HepG2 (cell line): Measurements from ENCODE around the gene RNF10. TPM values are rescaled to one million over a fixed set of nuclear protein-coding genes. Genes with fewer than 3 reads are reported as not detected.

Experiments
- CAMTA2 ChIP-seq: sonication (generic); formaldehyde crosslinking; IDR thresholded peaks from 2 replicates; pipeline ENCODE4 v1.4.0; 2020; ENCODE audit warnings: mild to moderate bottlenecking, missing genetic modification reagents, borderline replicate concordance
- EHMT2 ChIP-seq: fragments of 200-600 bp; sonication (generic); IDR thresholded peaks from 2 replicates; pipeline ENCODE4 v1.7.0; 2017; ENCODE audit warnings: antibody characterized with exemption, low read depth, low read length, borderline replicate concordance
- FOXA1 ChIP-seq, 2 experiments: fragments of 450-650 bp in 1 of 2; sonication (generic) in 1 of 2; formaldehyde crosslinking in 1 of 2; IDR thresholded peaks; 2 replicates each; pipeline versions ENCODE4 v1.4.0 to v1.6.1; 2016 to 2020; ENCODE audit warnings: missing genetic modification reagents in 1 of 2
- HMG20A ChIP-seq: IDR thresholded peaks from 2 replicates; pipeline ENCODE4 v1.6.1; 2016; ENCODE audit warnings: borderline replicate concordance
- ISX ChIP-seq: sonication (generic); formaldehyde crosslinking; conservative IDR thresholded peaks from 2 replicates; pipeline ENCODE4 v1.5.0; 2020; ENCODE audit warnings: missing genetic modification reagents
- KLF9 ChIP-seq: IDR thresholded peaks from 2 replicates; pipeline ENCODE4 v1.6.1; 2016; ENCODE audit warnings: low read depth
- MAFK ChIP-seq, 2 experiments: IDR thresholded peaks in 1 of 2; conservative IDR thresholded peaks in 1 of 2; 2 replicates each; pipeline ENCODE4 v1.6.1; 2011; ENCODE audit warnings: improper control_type of control experiment in 2 of 2, low read length in 2 of 2
- NPAS2 ChIP-seq: sonication (generic); formaldehyde crosslinking; IDR thresholded peaks from 2 replicates; pipeline ENCODE4 v1.8.0; 2022; ENCODE audit warnings: mild to moderate bottlenecking, missing genetic modification reagents, borderline replicate concordance
- RBFOX2 ChIP-seq: fragments of 200-400 bp; formaldehyde crosslinking; IDR thresholded peaks from 2 replicates; pipeline ENCODE4 v1.6.1; 2017; ENCODE audit warnings: low read depth, mild to moderate bottlenecking, low read length
- SMAD9 ChIP-seq: sonication (generic); formaldehyde crosslinking; IDR thresholded peaks from 2 replicates; pipeline ENCODE4 v1.5.1; 2020; ENCODE audit warnings: mild to moderate bottlenecking, missing genetic modification reagents
- SP4 ChIP-seq: sonication (generic); formaldehyde crosslinking; IDR thresholded peaks from 2 replicates; pipeline ENCODE4 v1.8.1; 2023; ENCODE audit warnings: mild to moderate bottlenecking, missing genetic modification reagents
- STAG1 ChIP-seq: sonication (generic); formaldehyde crosslinking; IDR thresholded peaks from 2 replicates; pipeline ENCODE4 v1.4.0; 2020; ENCODE audit warnings: missing genetic modification reagents
- ZFP90 ChIP-seq: sonication (generic); formaldehyde crosslinking; IDR thresholded peaks from 2 replicates; pipeline ENCODE4 v1.8.0; 2022; ENCODE audit warnings: missing genetic modification reagents, mild to moderate bottlenecking, inconsistent platforms, borderline replicate concordance
- ZNF343 ChIP-seq: sonication (generic); formaldehyde crosslinking; IDR thresholded peaks from 2 replicates; pipeline ENCODE4 v1.4.0; 2020; ENCODE audit warnings: mild to moderate bottlenecking, missing genetic modification reagents
- ZNF577 ChIP-seq: sonication (generic); formaldehyde crosslinking; IDR thresholded peaks from 2 replicates; pipeline ENCODE4 v1.4.0; 2020; ENCODE audit warnings: mild to moderate bottlenecking, low read depth, missing genetic modification reagents, borderline replicate concordance
- ZNF883 ChIP-seq: sonication (generic); formaldehyde crosslinking; IDR thresholded peaks from 2 replicates; pipeline ENCODE4 v1.5.1; 2020; ENCODE audit warnings: mild to moderate bottlenecking, missing genetic modification reagents; ENCODE audit errors: not compliant biosample characterization
- ZSCAN22 ChIP-seq: sonication (generic); formaldehyde crosslinking; IDR thresholded peaks from 2 replicates; pipeline ENCODE4 v1.4.0; 2020; ENCODE audit warnings: mild to moderate bottlenecking, missing genetic modification reagents
- polyA plus RNA-seq, 8 experiments: library from polyadenylated mRNA; depleted of rRNA in 3 of 8; stranded (reverse) in 7 of 8; unstranded in 1 of 8; fragments of >200 nt; fragmentation: Illumina TruSeq in 4 of 8; extraction: Trizol in 4 of 8; gene quantifications; 2 replicates each; pipeline versions ENCODE4 v1.2.1 to v1.2.3, GENCODE V29; 2011 to 2016; ENCODE audit warnings: low read depth in 4 of 8, missing spikeins in 1 of 8, mixed read lengths in 1 of 8; ENCODE audit not compliant: insufficient read depth in 1 of 8
- total RNA-seq, 5 experiments: library from RNA; depleted of rRNA; stranded (reverse); fragments of >200 nt; fragmentation: Illumina TruSeq; extraction: Trizol; gene quantifications; 2 replicates each; pipeline ENCODE4 v1.2.3, GENCODE V29; 2016; ENCODE audit warnings: low read depth in 1 of 5
- TF ChIP-seq, protein P1 (sequence below): sonication (generic); formaldehyde crosslinking; IDR thresholded peaks from 2 replicates; pipeline ENCODE4 v1.5.0; 2020; ENCODE audit warnings: missing genetic modification reagents
- TF ChIP-seq, protein P2 (sequence below): sonication (generic); formaldehyde crosslinking; IDR thresholded peaks from 2 replicates; pipeline ENCODE4 v1.5.0; 2020; ENCODE audit warnings: missing genetic modification reagents
- TF ChIP-seq, protein P3 (sequence below): sonication (generic); formaldehyde crosslinking; IDR thresholded peaks from 2 replicates; pipeline ENCODE4 v1.5.1; 2020; ENCODE audit warnings: missing genetic modification reagents, mild to moderate bottlenecking, borderline replicate concordance
- TF ChIP-seq, protein P4 (sequence below): sonication (generic); formaldehyde crosslinking; IDR thresholded peaks from 2 replicates; pipeline ENCODE4 v1.4.0; 2020; ENCODE audit warnings: missing genetic modification reagents
- TF ChIP-seq, protein P5 (sequence below): sonication (generic); formaldehyde crosslinking; IDR thresholded peaks from 2 replicates; pipeline ENCODE4 v1.8.0; 2022; ENCODE audit warnings: mild to moderate bottlenecking, missing genetic modification reagents, moderate library complexity

The RNF10 gene
- total and polyA plus RNA-seq, 2 of the 13 experiments (the other 11 are each of a cell fraction or from before 2014, with no cell fraction given), result 62.5 to 88.0 TPM

DNA sequence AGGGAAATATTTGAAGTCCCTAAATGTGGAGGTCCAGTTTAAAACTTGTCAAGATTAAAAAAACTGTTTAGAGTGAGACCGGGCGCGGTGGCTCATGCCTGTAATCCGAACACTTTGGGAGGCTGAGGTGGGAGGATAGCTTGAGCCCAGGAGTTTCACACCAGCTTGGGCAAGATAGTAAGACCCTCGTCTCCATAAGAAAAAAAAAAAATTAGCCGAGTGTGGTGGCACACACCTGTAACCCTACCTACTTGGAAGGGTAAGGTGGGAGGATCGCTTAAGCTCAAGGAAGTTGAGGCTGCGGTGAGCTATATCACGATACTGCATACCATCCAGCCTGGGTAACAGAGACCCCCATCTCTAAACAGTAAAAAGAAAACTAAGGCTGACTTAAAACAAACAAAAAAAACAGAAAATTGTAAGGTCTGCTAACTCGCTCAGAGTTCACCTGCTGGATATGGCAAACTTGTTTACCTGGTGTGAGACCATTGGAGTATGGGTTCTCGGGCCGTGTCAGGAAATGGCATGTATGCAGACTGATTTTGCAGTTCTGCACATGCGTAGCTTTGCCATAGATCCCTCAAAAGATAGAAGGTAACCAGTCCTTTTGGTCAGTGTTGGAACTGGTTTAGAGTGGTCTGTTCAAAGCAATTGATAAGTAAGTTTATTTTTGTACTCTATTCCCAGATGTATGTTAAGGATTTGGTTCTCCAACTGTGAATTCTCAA lies 2.1 kb downstream of the RNF10 start (continued):
- TF ChIP-seq, protein P1, sequence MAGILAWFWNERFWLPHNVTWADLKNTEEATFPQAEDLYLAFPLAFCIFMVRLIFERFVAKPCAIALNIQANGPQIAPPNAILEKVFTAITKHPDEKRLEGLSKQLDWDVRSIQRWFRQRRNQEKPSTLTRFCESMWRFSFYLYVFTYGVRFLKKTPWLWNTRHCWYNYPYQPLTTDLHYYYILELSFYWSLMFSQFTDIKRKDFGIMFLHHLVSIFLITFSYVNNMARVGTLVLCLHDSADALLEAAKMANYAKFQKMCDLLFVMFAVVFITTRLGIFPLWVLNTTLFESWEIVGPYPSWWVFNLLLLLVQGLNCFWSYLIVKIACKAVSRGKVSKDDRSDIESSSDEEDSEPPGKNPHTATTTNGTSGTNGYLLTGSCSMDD (CRISPR knock-in tag), result no peak
- TF ChIP-seq RBFOX2 (no peak), ZSCAN22 (CRISPR knock-in tag) (no peak), ZNF343 (no peak), SMAD9 (CRISPR knock-in tag) (no peak), ZNF883 (CRISPR knock-in tag) (no peak), KLF9 (no peak), ISX (no peak), STAG1 (no peak), ZFP90 (CRISPR knock-in tag) (no peak), NPAS2 (CRISPR knock-in tag) (no peak), FOXA1 (IDR thresholded peaks at IDR 0.05) (no peak), FOXA1 (CRISPR knock-in tag; IDR thresholded peaks at IDR 0.05) (0 out of 2 replicates have a peak, but pooled peaks have one; percentile 15), HMG20A (CRISPR knock-in tag) (no peak), CAMTA2 (CRISPR knock-in tag) (no peak), MAFK (conservative IDR thresholded peaks at IDR 0.05 in 1 of 2, IDR thresholded peaks at IDR 0.05 in 1 of 2; ENCODE audit: low read length in 2 of 2) (no peak), EHMT2 (no peak), ZNF577 (CRISPR knock-in tag) (no peak), SP4 (CRISPR knock-in tag) (no peak)
- TF ChIP-seq, protein P2, sequence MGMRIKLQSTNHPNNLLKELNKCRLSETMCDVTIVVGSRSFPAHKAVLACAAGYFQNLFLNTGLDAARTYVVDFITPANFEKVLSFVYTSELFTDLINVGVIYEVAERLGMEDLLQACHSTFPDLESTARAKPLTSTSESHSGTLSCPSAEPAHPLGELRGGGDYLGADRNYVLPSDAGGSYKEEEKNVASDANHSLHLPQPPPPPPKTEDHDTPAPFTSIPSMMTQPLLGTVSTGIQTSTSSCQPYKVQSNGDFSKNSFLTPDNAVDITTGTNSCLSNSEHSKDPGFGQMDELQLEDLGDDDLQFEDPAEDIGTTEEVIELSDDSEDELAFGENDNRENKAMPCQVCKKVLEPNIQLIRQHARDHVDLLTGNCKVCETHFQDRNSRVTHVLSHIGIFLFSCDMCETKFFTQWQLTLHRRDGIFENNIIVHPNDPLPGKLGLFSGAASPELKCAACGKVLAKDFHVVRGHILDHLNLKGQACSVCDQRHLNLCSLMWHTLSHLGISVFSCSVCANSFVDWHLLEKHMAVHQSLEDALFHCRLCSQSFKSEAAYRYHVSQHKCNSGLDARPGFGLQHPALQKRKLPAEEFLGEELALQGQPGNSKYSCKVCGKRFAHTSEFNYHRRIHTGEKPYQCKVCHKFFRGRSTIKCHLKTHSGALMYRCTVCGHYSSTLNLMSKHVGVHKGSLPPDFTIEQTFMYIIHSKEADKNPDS, result no peak
- TF ChIP-seq, protein P3, sequence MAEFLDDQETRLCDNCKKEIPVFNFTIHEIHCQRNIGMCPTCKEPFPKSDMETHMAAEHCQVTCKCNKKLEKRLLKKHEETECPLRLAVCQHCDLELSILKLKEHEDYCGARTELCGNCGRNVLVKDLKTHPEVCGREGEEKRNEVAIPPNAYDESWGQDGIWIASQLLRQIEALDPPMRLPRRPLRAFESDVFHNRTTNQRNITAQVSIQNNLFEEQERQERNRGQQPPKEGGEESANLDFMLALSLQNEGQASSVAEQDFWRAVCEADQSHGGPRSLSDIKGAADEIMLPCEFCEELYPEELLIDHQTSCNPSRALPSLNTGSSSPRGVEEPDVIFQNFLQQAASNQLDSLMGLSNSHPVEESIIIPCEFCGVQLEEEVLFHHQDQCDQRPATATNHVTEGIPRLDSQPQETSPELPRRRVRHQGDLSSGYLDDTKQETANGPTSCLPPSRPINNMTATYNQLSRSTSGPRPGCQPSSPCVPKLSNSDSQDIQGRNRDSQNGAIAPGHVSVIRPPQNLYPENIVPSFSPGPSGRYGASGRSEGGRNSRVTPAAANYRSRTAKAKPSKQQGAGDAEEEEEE (CRISPR knock-in tag), result no peak
- TF ChIP-seq, protein P4, sequence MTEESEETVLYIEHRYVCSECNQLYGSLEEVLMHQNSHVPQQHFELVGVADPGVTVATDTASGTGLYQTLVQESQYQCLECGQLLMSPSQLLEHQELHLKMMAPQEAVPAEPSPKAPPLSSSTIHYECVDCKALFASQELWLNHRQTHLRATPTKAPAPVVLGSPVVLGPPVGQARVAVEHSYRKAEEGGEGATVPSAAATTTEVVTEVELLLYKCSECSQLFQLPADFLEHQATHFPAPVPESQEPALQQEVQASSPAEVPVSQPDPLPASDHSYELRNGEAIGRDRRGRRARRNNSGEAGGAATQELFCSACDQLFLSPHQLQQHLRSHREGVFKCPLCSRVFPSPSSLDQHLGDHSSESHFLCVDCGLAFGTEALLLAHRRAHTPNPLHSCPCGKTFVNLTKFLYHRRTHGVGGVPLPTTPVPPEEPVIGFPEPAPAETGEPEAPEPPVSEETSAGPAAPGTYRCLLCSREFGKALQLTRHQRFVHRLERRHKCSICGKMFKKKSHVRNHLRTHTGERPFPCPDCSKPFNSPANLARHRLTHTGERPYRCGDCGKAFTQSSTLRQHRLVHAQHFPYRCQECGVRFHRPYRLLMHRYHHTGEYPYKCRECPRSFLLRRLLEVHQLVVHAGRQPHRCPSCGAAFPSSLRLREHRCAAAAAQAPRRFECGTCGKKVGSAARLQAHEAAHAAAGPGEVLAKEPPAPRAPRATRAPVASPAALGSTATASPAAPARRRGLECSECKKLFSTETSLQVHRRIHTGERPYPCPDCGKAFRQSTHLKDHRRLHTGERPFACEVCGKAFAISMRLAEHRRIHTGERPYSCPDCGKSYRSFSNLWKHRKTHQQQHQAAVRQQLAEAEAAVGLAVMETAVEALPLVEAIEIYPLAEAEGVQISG (CRISPR knock-in tag), result no peak
- TF ChIP-seq, protein P5, sequence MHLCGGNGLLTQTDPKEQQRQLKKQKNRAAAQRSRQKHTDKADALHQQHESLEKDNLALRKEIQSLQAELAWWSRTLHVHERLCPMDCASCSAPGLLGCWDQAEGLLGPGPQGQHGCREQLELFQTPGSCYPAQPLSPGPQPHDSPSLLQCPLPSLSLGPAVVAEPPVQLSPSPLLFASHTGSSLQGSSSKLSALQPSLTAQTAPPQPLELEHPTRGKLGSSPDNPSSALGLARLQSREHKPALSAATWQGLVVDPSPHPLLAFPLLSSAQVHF (CRISPR knock-in tag), result no peak
